ENCODE measurements around the gene ANKH. TPM values are rescaled to one million over a fixed set of nuclear protein-coding genes. Genes with fewer than 3 reads are reported as not detected.

Gene ANKH
- polyA plus RNA-seq, 1 donor from 2014 or later, result 9.9 TPM

- Histone ChIP-seq H4K20me1 (ENCODE audit: insufficient read depth) (no peaks in the 10 kb centered on the region), H3F3A (ENCODE audit: insufficient read depth, low read length, poor library complexity, severe bottlenecking) (no peaks in the 10 kb centered on the region), H3K27me3 (ENCODE audit: insufficient read depth, low read depth, low read length) (no peaks in the 10 kb centered on the region), H3K36me3 (ENCODE audit: insufficient read depth, low read length) (no peaks in the 10 kb centered on the region), H3K4me2 (ENCODE audit: low read length) (no peak overlapping the region), H3K9me3 (ENCODE audit: low read length) (no peaks in the 10 kb centered on the region), H3K27ac (ENCODE audit: low read length) (no peak overlapping the region), H3K79me2 (replicated peaks; ENCODE audit: insufficient read depth, low read length) (no peaks in the 10 kb centered on the region), H2AFZ (ENCODE audit: low read depth, low read length) (no peak overlapping the region), H3K9me2 (ENCODE audit: insufficient read depth, low read length) (no peaks in the 10 kb centered on the region), H3K4me3 (ENCODE audit: low read length) (no peak overlapping the region), H3K9ac (ENCODE audit: low read length) (no peak overlapping the region)
- TF ChIP-seq RAD21 (conservative IDR thresholded peaks at IDR 0.05) (no peak), TAF1 (IDR thresholded peaks at IDR 0.05; ENCODE audit: low read depth) (no peak), SMC3 (conservative IDR thresholded peaks at IDR 0.05; ENCODE audit: poor library complexity) (no peak), EP300 (conservative IDR thresholded peaks at IDR 0.05; ENCODE audit: poor library complexity, severe bottlenecking) (no peak), REST (IDR thresholded peaks at IDR 0.05; ENCODE audit: borderline replicate concordance) (no peak), CTCF (IDR thresholded peaks at IDR 0.05; ENCODE audit: poor library complexity, severe bottlenecking) (no peak), MXI1 (conservative IDR thresholded peaks at IDR 0.05; ENCODE audit: poor library complexity, severe bottlenecking) (no peak), POLR2AphosphoS5 (IDR thresholded peaks at IDR 0.05) (no peak), EZH2 (IDR thresholded peaks at IDR 0.05; ENCODE audit: borderline replicate concordance, insufficient read depth, low read length, poor library complexity, severe bottlenecking) (no peak)
Measured at GRCh38 chr5:14913096-14913495, 41.5 kb upstream of the ANKH start.

- Histone ChIP-seq H3K9me3 (ENCODE audit: low read length) (no peaks in the 10 kb centered on the region), H3K4me3 (ENCODE audit: low read length) (no peak overlapping the region), H3K4me2 (ENCODE audit: low read length) (no peak overlapping the region), H3K36me3 (ENCODE audit: insufficient read depth, low read length) (no peaks in the 10 kb centered on the region), H3K9ac (ENCODE audit: low read length) (no peak overlapping the region), H3K79me2 (replicated peaks; ENCODE audit: insufficient read depth, low read length) (no peaks in the 10 kb centered on the region), H3F3A (ENCODE audit: insufficient read depth, low read length, poor library complexity, severe bottlenecking) (no peaks in the 10 kb centered on the region), H3K27me3 (ENCODE audit: insufficient read depth, low read depth, low read length) (no peaks in the 10 kb centered on the region), H3K9me2 (ENCODE audit: insufficient read depth, low read length) (no peaks in the 10 kb centered on the region), H4K20me1 (ENCODE audit: insufficient read depth) (no peaks in the 10 kb centered on the region), H2AFZ (ENCODE audit: low read depth, low read length) (no peak overlapping the region), H3K27ac (ENCODE audit: low read length) (no peak overlapping the region)
- TF ChIP-seq EZH2 (IDR thresholded peaks at IDR 0.05; ENCODE audit: borderline replicate concordance, insufficient read depth, low read length, poor library complexity, severe bottlenecking) (no peak), SMC3 (conservative IDR thresholded peaks at IDR 0.05; ENCODE audit: poor library complexity) (no peak), REST (IDR thresholded peaks at IDR 0.05; ENCODE audit: borderline replicate concordance) (no peak), EP300 (conservative IDR thresholded peaks at IDR 0.05; ENCODE audit: poor library complexity, severe bottlenecking) (no peak), MXI1 (conservative IDR thresholded peaks at IDR 0.05; ENCODE audit: poor library complexity, severe bottlenecking) (no peak), POLR2AphosphoS5 (IDR thresholded peaks at IDR 0.05) (no peak), CTCF (IDR thresholded peaks at IDR 0.05; ENCODE audit: poor library complexity, severe bottlenecking) (no peak), RAD21 (conservative IDR thresholded peaks at IDR 0.05) (no peak), TAF1 (IDR thresholded peaks at IDR 0.05; ENCODE audit: low read depth) (no peak)
Measured at GRCh38 chr5:14912206-14912605, 40.6 kb upstream of the ANKH start.

Measured in neural cell (in vitro differentiated cells).